GM12878 (cell line): ENCODE results near the gene RIPK4. TPM values are rescaled to one million over a fixed set of nuclear protein-coding genes. Genes with fewer than 3 reads are reported as not detected.

Experiments used
- ATAC-seq: fragments of 200-7000 bp; cut with Tn5 transposase; 3 replicates; pipeline ENCODE4 v1.9.1; 2020; ENCODE audit warnings: mild to moderate bottlenecking, moderate library complexity
- BruUV-seq: library from RNA; stranded (reverse); fragments of 400-500 nt; replicated peaks from 2 replicates; lab custom pipeline; 2021; lab: Mats Ljungman, UMichigan
- CTCF ChIA-PET: fragments of 300-600 bp; sonication (Branson Sonifier 250); formaldehyde crosslinking; extraction: SDS; loops from one replicate; lab custom pipeline; 2021; ENCODE audit warnings: inconsistent platforms; lab: Yijun Ruan, JAX
- POLR2A ChIA-PET: fragments of 350-600 bp; formaldehyde crosslinking; extraction: SDS; loops from one replicate; lab custom pipeline; 2021; ENCODE audit warnings: inconsistent platforms; lab: Charles Lee
- RAD21 ChIA-PET: fragments of 300-600 bp; sonication (Branson Sonifier 250); formaldehyde crosslinking; loops from one replicate; lab custom pipeline; 2023; ENCODE audit warnings: antibody characterized with exemption; ENCODE audit not compliant: unreplicated experiment; lab: Charles Lee
- SMC1A ChIA-PET: fragments of 300-600 bp; sonication (Branson Sonifier 250); formaldehyde crosslinking; loops from one replicate; lab custom pipeline; 2023; ENCODE audit not compliant: unreplicated experiment, uncharacterized antibody; lab: Charles Lee
- DNase-seq: peaks from one replicate; pipeline ENCODE4 v3.0.0-alpha.2; 2011; ENCODE audit warnings: low read depth, low spot score
- FAIRE-seq: peaks from 3 replicates; lab custom pipeline; 2011; peaks lifted over from hg19 to GRCh38; lab: Jason Lieb, UNC
- H2AFZ ChIP-seq: 2 replicates; pipeline ENCODE4 v1.6.0; 2011; ENCODE audit warnings: low read depth, low read length, control low read depth; ENCODE audit not compliant: control insufficient read depth
- H3K27ac ChIP-seq: 2 replicates; pipeline ENCODE4 v1.5.1; 2011; ENCODE audit warnings: control low read depth; ENCODE audit not compliant: control insufficient read depth, insufficient read depth
- H3K27me3 ChIP-seq, 2 experiments: replicated peaks in 1 of 2; 2 replicates each; pipeline versions ENCODE4 v1.6.0 to v1.6.1; 2011; ENCODE audit warnings: low read length in 1 of 2; ENCODE audit not compliant: control insufficient read depth in 2 of 2, insufficient read depth in 2 of 2
- H3K36me3 ChIP-seq, 2 experiments: 2 replicates each; pipeline ENCODE4 v1.5.1; 2011; ENCODE audit warnings: low read length in 1 of 2; ENCODE audit not compliant: control insufficient read depth in 2 of 2, insufficient read depth in 2 of 2
- H3K4me1 ChIP-seq: 2 replicates; pipeline ENCODE4 v1.6.1; 2011; ENCODE audit warnings: mild to moderate bottlenecking, low read length, moderate library complexity, mixed read lengths; ENCODE audit not compliant: control insufficient read depth, insufficient read depth
- H3K4me2 ChIP-seq: 2 replicates; pipeline ENCODE4 v1.6.0; 2011; ENCODE audit warnings: control low read depth; ENCODE audit not compliant: control insufficient read depth, insufficient read depth
- H3K4me3 ChIP-seq: fragments of 200-600 bp; sonication (generic); 2 replicates; pipeline ENCODE4 v1.5.1; 2016
- H3K79me2 ChIP-seq: 2 replicates; pipeline ENCODE4 v1.6.0; 2011; ENCODE audit warnings: low read length; ENCODE audit not compliant: control insufficient read depth, insufficient read depth
- H3K9ac ChIP-seq: 2 replicates; pipeline ENCODE4 v1.8.0; 2011; ENCODE audit warnings: low read length, control low read depth, mixed read lengths; ENCODE audit not compliant: control insufficient read depth, insufficient read depth
- H3K9me3 ChIP-seq: replicated peaks from 3 replicates; pipeline ENCODE4 v1.5.1; 2011; ENCODE audit warnings: mild to moderate bottlenecking, low read length; ENCODE audit not compliant: control insufficient read depth, insufficient read depth
- H4K20me1 ChIP-seq: 2 replicates; pipeline ENCODE4 v1.6.0; 2011; ENCODE audit not compliant: control insufficient read depth, insufficient read depth
- CHD1 ChIP-seq: IDR thresholded peaks from 2 replicates; pipeline ENCODE4 v1.6.1; 2012; ENCODE audit warnings: low read depth, low read length, improper control_type of control experiment
- CREM ChIP-seq: IDR thresholded peaks from 2 replicates; pipeline ENCODE4 v1.6.1; 2014; ENCODE audit warnings: antibody characterized with exemption, low read depth
- DPF2 ChIP-seq: fragments of 450-650 bp; IDR thresholded peaks from 2 replicates; pipeline ENCODE4 v1.6.1; 2017; ENCODE audit warnings: mild to moderate bottlenecking
- HDAC6 ChIP-seq: fragments of 200-600 bp; sonication (generic); IDR thresholded peaks from one replicate; pipeline ENCODE4 v1.8.0; 2017; ENCODE audit warnings: antibody characterized with exemption; ENCODE audit not compliant: unreplicated experiment
- PAX5 ChIP-seq: IDR thresholded peaks from 2 replicates; pipeline ENCODE4 v1.6.1; 2011; ENCODE audit warnings: low read depth, low read length, borderline replicate concordance
- POU2F2 ChIP-seq: IDR thresholded peaks from 3 replicates; pipeline ENCODE4 v1.6.1; 2011; ENCODE audit warnings: low read depth, mild to moderate bottlenecking, low read length, borderline replicate concordance
- SIN3A ChIP-seq: IDR thresholded peaks from 2 replicates; pipeline ENCODE4 v1.6.1; 2012; ENCODE audit warnings: low read depth, low read length, improper control_type of control experiment
- SKIL ChIP-seq: fragments of 450-650 bp; IDR thresholded peaks from 2 replicates; pipeline ENCODE4 v1.6.1; 2017; ENCODE audit warnings: mild to moderate bottlenecking, low read depth, inconsistent platforms; ENCODE audit not compliant: poor library complexity, severe bottlenecking
- SPI1 ChIP-seq: IDR thresholded peaks from 2 replicates; pipeline ENCODE4 v1.6.1; 2011; ENCODE audit warnings: low read depth, mild to moderate bottlenecking, low read length, moderate library complexity, borderline replicate concordance; ENCODE audit not compliant: insufficient read depth
- TAF1 ChIP-seq: IDR thresholded peaks from 2 replicates; pipeline ENCODE4 v1.6.1; 2011; ENCODE audit warnings: mild to moderate bottlenecking, low read depth, low read length, borderline replicate concordance
- YY1 ChIP-seq: IDR thresholded peaks from 2 replicates; pipeline ENCODE4 v1.6.1; 2011; ENCODE audit warnings: low read depth, mild to moderate bottlenecking, low read length
- ZZZ3 ChIP-seq: IDR thresholded peaks from 2 replicates; pipeline ENCODE4 v1.6.1; 2011; ENCODE audit warnings: low read depth; ENCODE audit not compliant: control insufficient read depth, insufficient read length
- WGBS: methylation state at CpG from one replicate; pipeline ENCODE4 v1.1.6; 2016; ENCODE audit warnings: low lambda C conversion rate; ENCODE audit not compliant: insufficient replicate concordance, insufficient coverage; ENCODE audit errors: missing lambda C conversion rate; 5-methylcytosine and 5-hydroxymethylcytosine counted together
- in situ Hi-C: fragments of 300-500 bp; cut with MboI; formaldehyde crosslinking; loops from 9 replicates; pipeline ENCODE4 v1.14.3; 2018; ENCODE audit warnings: mixed read lengths
- intact Hi-C: fragments of 100-400 bp; cut with micrococcal nuclease; formaldehyde crosslinking; loops from one replicate; pipeline ENCODE4 v1.14.2; 2022; ENCODE audit not compliant: unreplicated experiment
- polyA plus RNA-seq, 11 experiments: library from polyadenylated mRNA; depleted of rRNA in 4 of 11; unstranded in 6 of 11; stranded (reverse) in 5 of 11; fragments of >200 nt; fragmentation: Nextera tagmentation in 4 of 11; fragmentation: Illumina TruSeq in 1 of 11; extraction: Ambion mirVana in 4 of 11; extraction: Trizol in 1 of 11; gene quantifications; 1 replicate in 1 of 11; 2 replicates in 10 of 11; pipeline versions ENCODE4 v1.2.1 to v1.2.3, GENCODE V29; 2011 to 2016; ENCODE audit warnings: inconsistent platforms in 2 of 11, missing spikeins in 2 of 11, low read depth in 1 of 11
- total RNA-seq, 4 experiments: library from RNA; depleted of rRNA in 3 of 4; stranded (reverse); fragments of >200 nt in 3 of 4; fragmentation: Illumina TruSeq in 1 of 4; extraction: Trizol in 1 of 4; gene quantifications; 2 replicates each; pipeline versions ENCODE4 v1.2.1 to v1.2.3, GENCODE V29; 2013 to 2021

The RIPK4 gene
- total and polyA plus RNA-seq, 10 of the 15 experiments (the other 5 are each of a cell fraction or from before 2014, with no cell fraction given): 0.05 TPM; not detected in 9

GRCh38 chr21:41769521-41769920 is 2.7 kb upstream of the RIPK4 start:
- TF ChIP-seq CREM (no peak), YY1 (no peak), POU2F2 (no peak), SKIL (no peak), DPF2 (no peak), SIN3A (no peak), ZZZ3 (no peak), SPI1 (no peak), CHD1 (no peak), PAX5 (no peak), HDAC6 (no peak), TAF1 (no peak)
- no TSS peak for BruUV-seq
- Histone ChIP-seq H3K27me3 (peaks cover 7 to 23% of the 10 kb centered on the region in 2 experiments), H4K20me1 (no peaks in the 10 kb centered on the region), H3K79me2 (no peaks in the 10 kb centered on the region), H3K4me2 (no peak overlapping the region), H3K9me3 (no peaks in the 10 kb centered on the region; the same call in 1 of the 3 replicates), H3K36me3 (no peaks in the 10 kb centered on the region), H3K4me1 (no peaks in the 10 kb centered on the region), H3K27ac (no peak overlapping the region), H3K4me3 (no peak overlapping the region), H2AFZ (no peak overlapping the region), H3K9ac (no peak overlapping the region)
- DNase-seq: no peak
- in situ Hi-C loops (no loop called here), intact Hi-C loops (no loop called here)
- FAIRE-seq: no peak
- ATAC-seq: no peak
- ChIA-PET CTCF (interaction anchor here (0.6 to 3.4 kb wide), 5 partner anchors 38 to 157 kb away, joined by 3 to 21 read pairs (median 3); no protein-coding TSS in a partner anchor), SMC1A (interaction anchor here (1.1 to 3.1 kb wide), 4 partner anchors 47 to 159 kb away, joined by 3 to 13 read pairs (median 4); no protein-coding TSS in a partner anchor), POLR2A (no interaction called here), RAD21 (interaction anchor here (1.0 to 1.4 kb wide), 2 partner anchors 13 to 486 kb away, joined by 3 read pairs; no protein-coding TSS in a partner anchor)
- 85% methylated on average over 7 of the region's 7 CpGs for WGBS
